ENCODE measurements around the gene DGKE.
A peak's percentile ranks its signal among the peaks of the same experiment; 100 is the strongest.

DGKE gene

GRCh38 chr17:56893503-56893902 is 59.6 kb downstream of the DGKE start:
- H3K27ac ChIP-seq (ENCODE audit: low read length): no peak overlapping the region
- no peaks in the 10 kb centered on the region for H3K9me2 ChIP-seq (replicated peaks; ENCODE audit: insufficient read depth, low read length)
- no peak overlapping the region for H3K9ac ChIP-seq (ENCODE audit: low read length)
- H3K27me3 ChIP-seq (replicated peaks; ENCODE audit: insufficient read depth, low read length): no peaks in the 10 kb centered on the region
- H2AFZ ChIP-seq (ENCODE audit: low read length): no peak overlapping the region
- H3K4me2 ChIP-seq (ENCODE audit: low read depth, low read length): no peak overlapping the region
- H3K79me2 ChIP-seq (ENCODE audit: low read length): peaks cover 67% of the 10 kb centered on the region
- H3F3A ChIP-seq (ENCODE audit: insufficient read depth, low read length): no peaks in the 10 kb centered on the region
- H3K9me3 ChIP-seq (replicated peaks; ENCODE audit: insufficient read depth, low read length): no peaks in the 10 kb centered on the region
- TF ChIP-seq CTCF (IDR thresholded peaks at IDR 0.05; ENCODE audit: low read length) (no peak), EZH2phosphoT487 (IDR thresholded peaks at IDR 0.05; ENCODE audit: low read length) (no peak), EZH2 (optimal IDR thresholded peaks at IDR 0.05; ENCODE audit: low read depth, low read length) (no peak)
- no peaks in the 10 kb centered on the region for H4K20me1 ChIP-seq (ENCODE audit: insufficient read depth, low read length)
- no peak overlapping the region for H3K4me3 ChIP-seq (ENCODE audit: low read length)
- DNase-seq: no peak
- H3K36me3 ChIP-seq (replicated peaks; ENCODE audit: insufficient read depth, low read length): peaks cover 43% of the 10 kb centered on the region
- H3K4me1 ChIP-seq (ENCODE audit: low read length): peaks cover 20% of the 10 kb centered on the region

- no peaks in the 10 kb centered on the region for H4K20me1 ChIP-seq (ENCODE audit: insufficient read depth, low read length)
- TF ChIP-seq EZH2 (optimal IDR thresholded peaks at IDR 0.05; ENCODE audit: low read depth, low read length) (no peak), EZH2phosphoT487 (IDR thresholded peaks at IDR 0.05; ENCODE audit: low read length) (no peak), CTCF (IDR thresholded peaks at IDR 0.05; ENCODE audit: low read length) (no peak)
- H3K36me3 ChIP-seq (replicated peaks; ENCODE audit: insufficient read depth, low read length): peaks cover 49% of the 10 kb centered on the region
- H3K4me2 ChIP-seq (ENCODE audit: low read depth, low read length): no peak overlapping the region
- no peaks in the 10 kb centered on the region for H3K9me3 ChIP-seq (replicated peaks; ENCODE audit: insufficient read depth, low read length)
- H3K79me2 ChIP-seq (ENCODE audit: low read length): peaks cover 80% of the 10 kb centered on the region
- H3K27me3 ChIP-seq (replicated peaks; ENCODE audit: insufficient read depth, low read length): no peaks in the 10 kb centered on the region
- H3K9me2 ChIP-seq (replicated peaks; ENCODE audit: insufficient read depth, low read length): no peaks in the 10 kb centered on the region
- H3K4me1 ChIP-seq (ENCODE audit: low read length): peaks cover 31% of the 10 kb centered on the region
- no peak overlapping the region for H3K9ac ChIP-seq (ENCODE audit: low read length)
- no peak overlapping the region for H2AFZ ChIP-seq (ENCODE audit: low read length)
- DNase-seq: no peak
- no peaks in the 10 kb centered on the region for H3F3A ChIP-seq (ENCODE audit: insufficient read depth, low read length)
- no peak overlapping the region for H3K4me3 ChIP-seq (ENCODE audit: low read length)
- H3K27ac ChIP-seq (ENCODE audit: low read length): no peak overlapping the region
Measured at GRCh38 chr17:56894859-56895455, 61.0 kb downstream of the DGKE start.

GRCh38 chr17:56896217-56896967 is 62.4 kb downstream of the DGKE start:
- Histone ChIP-seq H3F3A (ENCODE audit: insufficient read depth, low read length) (no peaks in the 10 kb centered on the region), H4K20me1 (ENCODE audit: insufficient read depth, low read length) (no peaks in the 10 kb centered on the region), H2AFZ (ENCODE audit: low read length) (no peak overlapping the region), H3K9ac (ENCODE audit: low read length) (no peak overlapping the region), H3K9me3 (replicated peaks; ENCODE audit: insufficient read depth, low read length) (no peaks in the 10 kb centered on the region), H3K4me1 (ENCODE audit: low read length) (peaks cover 39% of the 10 kb centered on the region), H3K27me3 (replicated peaks; ENCODE audit: insufficient read depth, low read length) (no peaks in the 10 kb centered on the region), H3K27ac (ENCODE audit: low read length) (peak overlapping the region; percentile 41; the same call in 1 of the 2 replicates), H3K4me3 (ENCODE audit: low read length) (no peak overlapping the region), H3K4me2 (ENCODE audit: low read depth, low read length) (no peak overlapping the region), H3K36me3 (replicated peaks; ENCODE audit: insufficient read depth, low read length) (peaks cover 49% of the 10 kb centered on the region), H3K79me2 (ENCODE audit: low read length) (peaks cover 94% of the 10 kb centered on the region), H3K9me2 (replicated peaks; ENCODE audit: insufficient read depth, low read length) (no peaks in the 10 kb centered on the region)
- no peak for DNase-seq
- TF ChIP-seq EZH2phosphoT487 (IDR thresholded peaks at IDR 0.05; ENCODE audit: low read length) (no peak), CTCF (IDR thresholded peaks at IDR 0.05; ENCODE audit: low read length) (no peak), EZH2 (optimal IDR thresholded peaks at IDR 0.05; ENCODE audit: low read depth, low read length) (no peak)

Data from MM.1S (cell line).